MG63 (cell line): Measurements from ENCODE around the gene MLANA. TPM values are rescaled to one million over a fixed set of nuclear protein-coding genes. Genes with fewer than 3 reads are reported as not detected.

Experiments used
- total RNA-seq: library from RNA; depleted of rRNA; stranded (reverse); fragments of >200 nt; shearing (Covaris generic); gene quantifications from 2 replicates; pipeline ENCODE4 v1.2.3, GENCODE V29; 2014; ENCODE audit warnings: low replicate concordance; rRNA removed

Gene MLANA
- total RNA-seq, 1 experiment from 2014 or later = not detected

Other genes with a start within 250 kb of the MLANA start
- gene ERMP1, start 57.8 kb upstream of the MLANA start, total RNA-seq = 0.40 and 2.6 TPM in 2 replicates
- gene RANBP6, start 124.7 kb downstream of the MLANA start, total RNA-seq = 1.7 and 3.3 TPM in 2 replicates